ENCODE data around the gene NOXA1.
A peak's percentile ranks its signal among the peaks of the same experiment; 100 is the strongest.

The NOXA1 gene

GRCh38 chr9:137427454-137428310 is 4.5 kb downstream of the NOXA1 start:
- DNase-seq (ENCODE audit: low spot score) = no peak

- no peak for DNase-seq (ENCODE audit: low spot score)
Measured at GRCh38 chr9:137428311-137428630, 5.1 kb downstream of the NOXA1 start.

GRCh38 chr9:137428841-137429545 is 5.8 kb downstream of the NOXA1 start:
- DNase-seq (ENCODE audit: low spot score) = no peak

- DNase-seq (ENCODE audit: low spot score) = no peak
Measured at GRCh38 chr9:137429546-137429890, 6.3 kb downstream of the NOXA1 start.

GRCh38 chr9:137429974-137430722 is 7.0 kb downstream of the NOXA1 start:
- peak; percentile 66 for DNase-seq (ENCODE audit: low spot score)

GRCh38 chr9:137430723-137431415 is 7.7 kb downstream of the NOXA1 start:
- DNase-seq (ENCODE audit: low spot score) = no peak

- DNase-seq (ENCODE audit: low spot score) = no peak
Measured at GRCh38 chr9:137431416-137431931, 8.3 kb downstream of the NOXA1 start.

- no peak for DNase-seq (ENCODE audit: low spot score)
Measured at GRCh38 chr9:137432687-137433348, 9.6 kb downstream of the NOXA1 start.

GRCh38 chr9:137433349-137433915 is 10.2 kb downstream of the NOXA1 start:
- no peak for DNase-seq (ENCODE audit: low spot score)

GRCh38 chr9:137433916-137434431 is 10.8 kb downstream of the NOXA1 start:
- no peak for DNase-seq (ENCODE audit: low spot score)

GRCh38 chr9:137434498-137435380 is 11.5 kb downstream of the NOXA1 start:
- no peak for DNase-seq (ENCODE audit: low spot score)

GRCh38 chr9:137435381-137435891 is 12.2 kb downstream of the NOXA1 start:
- no peak for DNase-seq (ENCODE audit: low spot score)

GRCh38 chr9:137435980-137436760 is 13.0 kb downstream of the NOXA1 start:
- peak; percentile 90 for DNase-seq (ENCODE audit: low spot score)

GRCh38 chr9:137436761-137437600 is 13.8 kb downstream of the NOXA1 start:
- DNase-seq (ENCODE audit: low spot score) = no peak

- peak; percentile 83 for DNase-seq (ENCODE audit: low spot score)
Measured at GRCh38 chr9:137437691-137438590, 14.7 kb downstream of the NOXA1 start.

GRCh38 chr9:137438591-137439157 is 15.5 kb downstream of the NOXA1 start:
- DNase-seq (ENCODE audit: low spot score) = no peak
